H9 (cell line): ENCODE measurements around the gene CABP7. TPM values are rescaled to one million over a fixed set of nuclear protein-coding genes. Genes with fewer than 3 reads are reported as not detected.

ENCODE experiments used
- DNase-seq: peaks from one replicate; pipeline ENCODE4 v3.0.0-alpha.2; 2017
- H2AFZ ChIP-seq: one replicate; pipeline ENCODE4 v1.6.1; 2013; ENCODE audit warnings: mild to moderate bottlenecking, low read length, control low read depth, moderate library complexity
- H2AK5ac ChIP-seq: 2 replicates; pipeline ENCODE4 v1.6.1; 2013; ENCODE audit warnings: low read length, control low read depth, mixed read lengths; ENCODE audit not compliant: insufficient read length
- H2BK120ac ChIP-seq: one replicate; pipeline ENCODE4 v1.6.1; 2013; ENCODE audit warnings: low read depth, mild to moderate bottlenecking, low read length, control low read depth, inconsistent platforms; ENCODE audit not compliant: poor library complexity, severe bottlenecking
- H2BK12ac ChIP-seq: 2 replicates; pipeline ENCODE4 v1.6.1; 2013; ENCODE audit warnings: low read length, control low read depth, mixed read lengths, low read depth; ENCODE audit not compliant: insufficient read length
- H2BK15ac ChIP-seq: 2 replicates; pipeline ENCODE4 v1.6.1; 2013; ENCODE audit warnings: low read depth, low read length, control low read depth
- H2BK20ac ChIP-seq: one replicate; pipeline ENCODE4 v1.6.1; 2013; ENCODE audit warnings: low read depth, mild to moderate bottlenecking, low read length, control low read depth, inconsistent platforms; ENCODE audit not compliant: poor library complexity, severe bottlenecking
- H2BK5ac ChIP-seq: 2 replicates; pipeline ENCODE4 v1.6.1; 2013; ENCODE audit warnings: low read length, control low read depth, mixed read lengths; ENCODE audit not compliant: insufficient read length
- H3K14ac ChIP-seq: 2 replicates; pipeline ENCODE4 v1.6.1; 2013; ENCODE audit warnings: low read length, control low read depth; ENCODE audit not compliant: insufficient read depth
- H3K18ac ChIP-seq: 2 replicates; pipeline ENCODE4 v1.6.1; 2013; ENCODE audit warnings: low read depth, mild to moderate bottlenecking, mixed read lengths, low read length, control low read depth; ENCODE audit not compliant: insufficient read length
- H3K23ac ChIP-seq: 2 replicates; pipeline ENCODE4 v1.6.1; 2013; ENCODE audit warnings: low read length, control low read depth, mixed read lengths, low read depth; ENCODE audit not compliant: insufficient read length
- H3K23me2 ChIP-seq: 2 replicates; pipeline ENCODE4 v1.6.1; 2013; ENCODE audit warnings: low read depth, mild to moderate bottlenecking, mixed read lengths, low read length, control low read depth; ENCODE audit not compliant: insufficient read length, poor library complexity, severe bottlenecking
- H3K27ac ChIP-seq: 2 replicates; pipeline ENCODE4 v1.5.1; 2013; ENCODE audit warnings: low read length, control low read depth, mixed read lengths, low read depth; ENCODE audit not compliant: insufficient read length
- H3K27me3 ChIP-seq: 2 replicates; pipeline ENCODE4 v1.6.1; 2013; ENCODE audit warnings: low read length, control low read depth, inconsistent platforms; ENCODE audit not compliant: insufficient read depth
- H3K4ac ChIP-seq: 2 replicates; pipeline ENCODE4 v1.6.1; 2013; ENCODE audit warnings: low read depth, mild to moderate bottlenecking, control low read depth, inconsistent platforms, low read length, moderate library complexity
- H3K4me1 ChIP-seq: 2 replicates; pipeline ENCODE4 v1.6.1; 2013; ENCODE audit warnings: low read length, control low read depth, inconsistent platforms; ENCODE audit not compliant: insufficient read depth
- H3K4me2 ChIP-seq: 2 replicates; pipeline ENCODE4 v1.6.1; 2013; ENCODE audit warnings: low read length, control low read depth, mixed read lengths; ENCODE audit not compliant: insufficient read length, insufficient read depth
- H3K56ac ChIP-seq: 2 replicates; pipeline ENCODE4 v1.6.1; 2013; ENCODE audit warnings: low read depth, mild to moderate bottlenecking, mixed read lengths, low read length, control low read depth; ENCODE audit not compliant: insufficient read length
- H3K79me1 ChIP-seq: 2 replicates; pipeline ENCODE4 v1.6.1; 2013; ENCODE audit warnings: low read depth, mild to moderate bottlenecking, moderate library complexity, low read length, control low read depth, inconsistent platforms; ENCODE audit not compliant: insufficient read depth, poor library complexity, severe bottlenecking
- H3K79me2 ChIP-seq: 2 replicates; pipeline ENCODE4 v1.6.1; 2013; ENCODE audit warnings: low read length, control low read depth, inconsistent platforms; ENCODE audit not compliant: insufficient read depth
- H3K9ac ChIP-seq: 2 replicates; pipeline ENCODE4 v1.6.1; 2013; ENCODE audit warnings: low read length, control low read depth, mixed read lengths; ENCODE audit not compliant: insufficient read length; ENCODE audit errors: extremely low read depth
- H3K9me3 ChIP-seq: one replicate; pipeline ENCODE4 v1.6.1; 2013; ENCODE audit warnings: low read depth, low read length, inconsistent platforms; ENCODE audit not compliant: control insufficient read depth
- H3T11ph ChIP-seq: one replicate; pipeline ENCODE4 v1.6.1; 2013; ENCODE audit warnings: mild to moderate bottlenecking, low read length, control low read depth, inconsistent platforms
- H4K20me1 ChIP-seq: one replicate; pipeline ENCODE4 v1.6.1; 2013; ENCODE audit not compliant: control insufficient read depth, insufficient read length, insufficient read depth
- H4K5ac ChIP-seq: 2 replicates; pipeline ENCODE4 v1.6.1; 2013; ENCODE audit warnings: low read depth, mild to moderate bottlenecking, mixed read lengths, low read length, control low read depth; ENCODE audit not compliant: insufficient read length
- H4K8ac ChIP-seq: replicated peaks from 2 replicates; pipeline ENCODE4 v1.6.1; 2013; ENCODE audit warnings: low read length, control low read depth, mixed read lengths, low read depth; ENCODE audit not compliant: insufficient read length
- H4K91ac ChIP-seq: 2 replicates; pipeline ENCODE4 v1.6.1; 2013; ENCODE audit warnings: low read depth, mild to moderate bottlenecking, moderate library complexity, mixed read lengths, low read length, control low read depth; ENCODE audit not compliant: insufficient read length
- H3K27ac Mint-ChIP-seq, 3 experiments: 2 replicates in 2 of 3; 3 replicates in 1 of 3; pipeline ENCODE4 v1.8.0; 2020 to 2021; ENCODE audit warnings: mixed read lengths in 3 of 3, mild to moderate bottlenecking in 1 of 3, moderate library complexity in 1 of 3
- H3K27me3 Mint-ChIP-seq: 2 replicates; pipeline ENCODE4 v1.8.0; 2021; ENCODE audit warnings: low read depth, mild to moderate bottlenecking, moderate library complexity, mixed read lengths
- H3K36me3 Mint-ChIP-seq, 3 experiments: 2 replicates in 2 of 3; 3 replicates in 1 of 3; pipeline ENCODE4 v1.8.0; 2020 to 2021; ENCODE audit warnings: low read depth in 3 of 3, mixed read lengths in 3 of 3; ENCODE audit not compliant: insufficient read depth in 1 of 3
- H3K4me1 Mint-ChIP-seq, 2 experiments: 2 replicates each; pipeline ENCODE4 v1.8.0; 2020; ENCODE audit warnings: mixed read lengths in 2 of 2
- H3K4me3 Mint-ChIP-seq, 2 experiments: 2 replicates in 1 of 2; 3 replicates in 1 of 2; pipeline ENCODE4 v1.8.0; 2020 to 2021; ENCODE audit warnings: mild to moderate bottlenecking in 2 of 2, mixed read lengths in 2 of 2, moderate library complexity in 1 of 2
- H3K9me3 Mint-ChIP-seq, 2 experiments: 2 replicates in 1 of 2; 3 replicates in 1 of 2; pipeline ENCODE4 v1.8.0; 2020; ENCODE audit warnings: mild to moderate bottlenecking in 2 of 2, mixed read lengths in 2 of 2, moderate library complexity in 1 of 2
- CTCF ChIP-seq: fragments of 200-600 bp; sonication (generic); conservative IDR thresholded peaks from 3 replicates; pipeline ENCODE4 v1.8.0; 2021; ENCODE audit warnings: antibody characterized with exemption, mild to moderate bottlenecking
- WGBS: extraction: QIAGEN DNeasy Blood & Tissue Kit; methylation state at CpG from one replicate; pipeline ENCODE4 v1.1.7; 2013; ENCODE audit warnings: missing lambda C conversion rate, low lambda C conversion rate, mixed read lengths; ENCODE audit not compliant: insufficient read length; ENCODE audit errors: extremely low coverage; 5-methylcytosine and 5-hydroxymethylcytosine counted together
- total RNA-seq: library from RNA; stranded (reverse); gene quantifications from 2 replicates; pipeline ENCODE4 v1.2.1, GENCODE V29; 2021

CABP7 gene
- total RNA-seq, 1 experiment from 2014 or later = 0.83 TPM

- H3K27me3 Mint-ChIP-seq = peaks cover 82% of the 10 kb centered on the region
- H3K9me3 Mint-ChIP-seq = no peaks in the 10 kb centered on the region; a peak in 1 of 5 replicates
- Histone ChIP-seq H3K4ac (no peak overlapping the region), H3K18ac (no peak overlapping the region), H2AK5ac (no peak overlapping the region), H2BK5ac (no peak overlapping the region), H4K8ac (no peak overlapping the region), H2BK12ac (no peak overlapping the region), H3K27ac (no peak overlapping the region), H3K56ac (no peak overlapping the region), H3K9me3 (no peaks in the 10 kb centered on the region), H2BK15ac (no peak overlapping the region), H2BK20ac (no peak overlapping the region), H3T11ph (no peak overlapping the region), H4K20me1 (no peaks in the 10 kb centered on the region), H4K5ac (no peak overlapping the region), H3K4me1 (no peaks in the 10 kb centered on the region), H2BK120ac (no peak overlapping the region), H3K79me2 (no peaks in the 10 kb centered on the region), H3K9ac (no peak overlapping the region), H3K14ac (no peak overlapping the region), H3K23me2 (peaks cover 4% of the 10 kb centered on the region), H2AFZ (no peak overlapping the region), H3K27me3 (peaks cover 24% of the 10 kb centered on the region; the same call in 1 of the 2 replicates), H3K79me1 (no peaks in the 10 kb centered on the region), H3K4me2 (no peak overlapping the region), H4K91ac (no peak overlapping the region), H3K23ac (no peak overlapping the region)
- H3K4me1 Mint-ChIP-seq = peaks cover 11 to 18% of the 10 kb centered on the region in 2 experiments; a peak in 3 of 4 replicates
- no peak for TF ChIP-seq CTCF
- DNase-seq = no peak
- H3K4me3 Mint-ChIP-seq = no peak overlapping the region
- no peaks in the 10 kb centered on the region; a peak in 1 of 7 replicates for H3K36me3 Mint-ChIP-seq
- WGBS = no CpG with 5 or more reads among the region's 16 CpGs
- H3K27ac Mint-ChIP-seq = no peak overlapping the region
Measured at GRCh38 chr22:29722587-29722986, 2.8 kb downstream of the CABP7 start.
